OCI-LY1 (cell line): ENCODE data around the gene PTPRD.

Experiments
- H2AFZ ChIP-seq: fragments of 200-600 bp; sonication (generic), shearing (Covaris generic); 2 replicates; pipeline ENCODE4 v1.6.0; 2014; ENCODE audit warnings: antibody characterized with exemption, mild to moderate bottlenecking, low read length
- H3F3A ChIP-seq: fragments of 200-600 bp; sonication (generic), shearing (Covaris generic); 2 replicates; pipeline ENCODE4 v1.6.0; 2014; ENCODE audit warnings: mild to moderate bottlenecking, antibody characterized with exemption, low read length, moderate library complexity; ENCODE audit not compliant: insufficient read depth
- H3K27ac ChIP-seq: fragments of 200-600 bp; sonication (generic); 2 replicates; pipeline ENCODE4 v1.5.1; 2014; ENCODE audit warnings: low read length, mixed run types, mild to moderate bottlenecking, low read depth; ENCODE audit not compliant: poor library complexity, severe bottlenecking
- H3K27me3 ChIP-seq: fragments of 200-600 bp; sonication (generic); 2 replicates; pipeline ENCODE4 v1.6.0; 2014; ENCODE audit warnings: antibody characterized with exemption, mild to moderate bottlenecking, low read length, moderate library complexity; ENCODE audit not compliant: insufficient read depth
- H3K36me3 ChIP-seq: fragments of 200-600 bp; sonication (generic); 2 replicates; pipeline ENCODE4 v1.6.1; 2014; ENCODE audit warnings: mild to moderate bottlenecking, antibody characterized with exemption, low read length, moderate library complexity, mixed read lengths; ENCODE audit not compliant: insufficient read depth
- H3K4me1 ChIP-seq: fragments of 200-600 bp; sonication (generic); 2 replicates; pipeline ENCODE4 v1.5.1; 2014; ENCODE audit warnings: mild to moderate bottlenecking, low read length, moderate library complexity; ENCODE audit not compliant: insufficient read depth, severe bottlenecking
- H3K4me2 ChIP-seq: fragments of 200-600 bp; sonication (generic), shearing (Covaris generic); 2 replicates; pipeline ENCODE4 v1.6.1; 2014; ENCODE audit warnings: low read length
- H3K4me3 ChIP-seq: fragments of 200-600 bp; sonication (generic); 2 replicates; pipeline ENCODE4 v1.5.1; 2014; ENCODE audit warnings: low read length, low read depth, mild to moderate bottlenecking, mixed read lengths; ENCODE audit not compliant: poor library complexity, severe bottlenecking
- H3K79me2 ChIP-seq: fragments of 200-600 bp; shearing (Covaris generic); 2 replicates; pipeline ENCODE4 v1.6.1; 2016; ENCODE audit warnings: mixed run types, low read length, mixed read lengths; ENCODE audit not compliant: insufficient read depth
- H3K9ac ChIP-seq: fragments of 200-600 bp; sonication (generic), shearing (Covaris generic); 2 replicates; pipeline ENCODE4 v1.6.1; 2014; ENCODE audit warnings: mild to moderate bottlenecking, low read length, mixed read lengths
- H3K9me2 ChIP-seq: fragments of 200-600 bp; sonication (generic), shearing (Covaris generic); 2 replicates; pipeline ENCODE4 v1.6.1; 2014; ENCODE audit warnings: low read depth, mild to moderate bottlenecking, low read length, mixed read lengths
- H3K9me3 ChIP-seq: fragments of 200-600 bp; shearing (Covaris generic); 2 replicates; pipeline ENCODE4 v1.6.1; 2014; ENCODE audit warnings: low read length, mixed read lengths
- H4K20me1 ChIP-seq: fragments of 200-600 bp; sonication (generic), shearing (Covaris generic); 2 replicates; pipeline ENCODE4 v1.6.0; 2016; ENCODE audit warnings: mild to moderate bottlenecking, low read length; ENCODE audit not compliant: insufficient read depth
- EZH2 ChIP-seq: fragments of 200-600 bp; sonication (generic), shearing (Covaris generic); IDR thresholded peaks from 2 replicates; pipeline ENCODE4 v1.8.0; 2017; ENCODE audit warnings: borderline replicate concordance, mixed run types, mild to moderate bottlenecking, antibody characterized with exemption, low read length, moderate library complexity, mixed read lengths
- TF ChIP-seq, protein P1 (sequence below): fragments of 200-600 bp; sonication (generic), shearing (Covaris generic); IDR thresholded peaks from 2 replicates; pipeline ENCODE4 v1.5.1; 2017; ENCODE audit warnings: mild to moderate bottlenecking, antibody characterized with exemption, low read length, moderate library complexity, mixed read lengths

PTPRD gene

DNA sequence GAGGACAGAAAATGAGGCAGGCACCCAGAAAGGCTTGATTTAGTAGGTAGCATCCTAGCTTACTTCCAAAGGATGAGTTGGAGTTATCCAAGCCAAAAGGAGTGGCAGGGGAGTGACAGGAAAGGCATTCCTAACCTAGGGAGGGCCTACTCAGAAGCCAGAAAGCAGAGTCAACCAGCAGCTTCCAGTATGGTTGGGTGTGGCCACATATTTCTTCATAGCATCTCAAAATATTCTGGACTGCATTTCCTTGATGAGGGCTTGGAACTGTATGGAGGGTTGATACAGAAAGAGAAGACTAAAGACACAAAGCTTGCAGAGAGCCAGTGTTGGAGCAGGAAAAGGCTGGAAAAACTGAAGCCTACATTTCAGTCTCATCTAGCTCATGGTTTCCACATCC, 2156.5 kb downstream of the PTPRD start:
- H3K4me1 ChIP-seq: no peaks in the 10 kb centered on the region
- H3K36me3 ChIP-seq: no peaks in the 10 kb centered on the region
- no peaks in the 10 kb centered on the region for H3F3A ChIP-seq
- no peak overlapping the region for H2AFZ ChIP-seq
- H3K9me3 ChIP-seq: no peaks in the 10 kb centered on the region
- H3K27ac ChIP-seq: no peak overlapping the region
- H3K9ac ChIP-seq: no peak overlapping the region
- H4K20me1 ChIP-seq: no peaks in the 10 kb centered on the region
- H3K4me3 ChIP-seq: no peak overlapping the region
- H3K4me2 ChIP-seq: no peak overlapping the region
- no peak for TF ChIP-seq EZH2
- TF ChIP-seq, protein P1, sequence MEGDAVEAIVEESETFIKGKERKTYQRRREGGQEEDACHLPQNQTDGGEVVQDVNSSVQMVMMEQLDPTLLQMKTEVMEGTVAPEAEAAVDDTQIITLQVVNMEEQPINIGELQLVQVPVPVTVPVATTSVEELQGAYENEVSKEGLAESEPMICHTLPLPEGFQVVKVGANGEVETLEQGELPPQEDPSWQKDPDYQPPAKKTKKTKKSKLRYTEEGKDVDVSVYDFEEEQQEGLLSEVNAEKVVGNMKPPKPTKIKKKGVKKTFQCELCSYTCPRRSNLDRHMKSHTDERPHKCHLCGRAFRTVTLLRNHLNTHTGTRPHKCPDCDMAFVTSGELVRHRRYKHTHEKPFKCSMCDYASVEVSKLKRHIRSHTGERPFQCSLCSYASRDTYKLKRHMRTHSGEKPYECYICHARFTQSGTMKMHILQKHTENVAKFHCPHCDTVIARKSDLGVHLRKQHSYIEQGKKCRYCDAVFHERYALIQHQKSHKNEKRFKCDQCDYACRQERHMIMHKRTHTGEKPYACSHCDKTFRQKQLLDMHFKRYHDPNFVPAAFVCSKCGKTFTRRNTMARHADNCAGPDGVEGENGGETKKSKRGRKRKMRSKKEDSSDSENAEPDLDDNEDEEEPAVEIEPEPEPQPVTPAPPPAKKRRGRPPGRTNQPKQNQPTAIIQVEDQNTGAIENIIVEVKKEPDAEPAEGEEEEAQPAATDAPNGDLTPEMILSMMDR: no peak
- H3K9me2 ChIP-seq: no peaks in the 10 kb centered on the region
- H3K79me2 ChIP-seq: no peaks in the 10 kb centered on the region
- H3K27me3 ChIP-seq: no peaks in the 10 kb centered on the region

DNA sequence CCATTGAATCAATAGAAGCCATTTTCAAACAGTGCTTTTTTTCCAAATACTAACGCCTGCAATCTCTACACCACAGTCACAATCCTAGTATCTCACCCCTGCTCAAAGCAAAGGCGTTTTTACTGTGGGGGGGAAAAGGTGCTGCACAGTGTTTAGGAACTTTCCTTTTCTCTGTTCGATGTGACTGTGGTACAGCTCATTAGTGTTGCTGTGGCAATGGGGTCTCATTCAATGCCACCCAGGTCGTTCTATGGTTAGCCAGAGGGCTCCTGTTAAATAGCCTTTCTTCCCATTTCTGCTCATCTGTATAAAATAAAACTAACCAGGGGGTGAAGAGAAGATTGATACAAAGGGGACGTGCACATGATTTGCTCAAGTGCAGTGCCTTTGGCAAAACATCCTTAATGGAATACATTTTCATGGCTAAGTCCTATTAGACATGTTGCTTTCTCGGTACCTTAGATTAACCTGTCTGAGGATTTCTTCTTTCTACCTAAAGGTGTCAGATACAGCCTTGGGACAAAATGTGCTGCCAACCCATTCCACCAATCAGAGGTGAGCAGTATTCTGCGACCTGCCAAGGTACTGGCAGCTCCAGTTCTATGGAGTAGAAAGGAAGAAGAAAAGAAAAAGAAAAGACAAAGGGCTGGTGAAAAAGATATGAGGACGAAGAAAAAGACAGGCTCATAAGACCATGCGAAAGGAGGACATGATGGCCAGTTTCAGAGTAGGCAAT, 2161.8 kb downstream of the PTPRD start:
- Histone ChIP-seq H3K36me3 (no peaks in the 10 kb centered on the region), H3K9ac (no peak overlapping the region), H3K4me3 (no peak overlapping the region), H3K79me2 (no peaks in the 10 kb centered on the region), H3K27me3 (no peaks in the 10 kb centered on the region), H2AFZ (no peak overlapping the region), H3K4me2 (no peak overlapping the region), H4K20me1 (no peaks in the 10 kb centered on the region), H3K27ac (no peak overlapping the region), H3K9me3 (no peaks in the 10 kb centered on the region), H3K4me1 (no peaks in the 10 kb centered on the region), H3K9me2 (no peaks in the 10 kb centered on the region), H3F3A (no peaks in the 10 kb centered on the region)
- TF ChIP-seq, protein P1: no peak
- TF ChIP-seq EZH2: no peak

DNA sequence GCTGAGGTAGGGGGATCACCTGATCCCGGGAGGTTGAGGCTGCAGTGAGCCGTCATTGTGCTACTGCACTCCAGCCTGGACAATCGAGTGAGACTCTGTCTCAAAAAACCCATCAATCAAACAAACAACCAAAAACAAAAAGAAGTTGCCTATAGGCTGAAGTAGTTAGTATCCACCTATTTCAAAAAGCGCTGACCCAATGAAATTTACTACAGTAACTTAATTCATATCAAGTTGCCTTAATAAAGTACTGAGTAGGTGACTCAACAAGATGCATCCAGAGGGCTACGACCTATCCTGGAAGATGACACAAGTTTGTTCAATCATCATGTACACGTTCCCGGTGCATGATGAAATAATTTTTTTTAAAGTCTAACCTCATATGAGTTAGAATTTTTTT, 2164.6 kb downstream of the PTPRD start:
- H4K20me1 ChIP-seq: no peaks in the 10 kb centered on the region
- no peak overlapping the region for H3K27ac ChIP-seq
- TF ChIP-seq, protein P1: no peak
- TF ChIP-seq EZH2: no peak

More for the DNA sequence above, 2164.6 kb downstream of the PTPRD start:
- H3K9ac ChIP-seq: no peak overlapping the region
- no peak overlapping the region for H2AFZ ChIP-seq
- no peaks in the 10 kb centered on the region for H3K4me1 ChIP-seq
- H3K9me3 ChIP-seq: no peaks in the 10 kb centered on the region
- no peaks in the 10 kb centered on the region for H3K9me2 ChIP-seq
- no peaks in the 10 kb centered on the region for H3K79me2 ChIP-seq
- H3K4me3 ChIP-seq: no peak overlapping the region
- no peaks in the 10 kb centered on the region for H3K36me3 ChIP-seq
- H3K27me3 ChIP-seq: no peaks in the 10 kb centered on the region
- no peaks in the 10 kb centered on the region for H3F3A ChIP-seq
- no peak overlapping the region for H3K4me2 ChIP-seq
